Stomach smooth muscle (tissue), 2 donors: ENCODE data around the gene LENG1.

Source experiments
- H3K27ac ChIP-seq: one replicate; pipeline ENCODE4 v1.7.0; 2013; ENCODE audit warnings: mild to moderate bottlenecking, low read length, inconsistent platforms
- H3K27me3 ChIP-seq, 2 donors: one replicate each; pipeline ENCODE4 v1.7.0; 2013; ENCODE audit warnings: low read length in 2 of 2; ENCODE audit not compliant: insufficient read depth in 2 of 2, control insufficient read depth in 1 of 2
- H3K36me3 ChIP-seq, 2 donors: one replicate each; pipeline ENCODE4 v1.7.0; 2013; ENCODE audit warnings: low read length in 2 of 2; ENCODE audit not compliant: control insufficient read depth in 2 of 2, insufficient read depth in 2 of 2
- H3K4me1 ChIP-seq: one replicate; pipeline ENCODE4 v1.7.0; 2013; ENCODE audit warnings: low read length; ENCODE audit not compliant: control insufficient read depth, insufficient read depth
- H3K4me3 ChIP-seq, 2 donors: one replicate each; pipeline ENCODE4 v1.7.0; 2013; ENCODE audit warnings: low read length in 2 of 2
- H3K9ac ChIP-seq, 2 donors: one replicate each; pipeline ENCODE4 v1.7.0; 2013; ENCODE audit warnings: low read length in 2 of 2, mild to moderate bottlenecking in 1 of 2
- H3K9me3 ChIP-seq, 2 donors: one replicate each; pipeline ENCODE4 v1.7.0; 2013; ENCODE audit warnings: low read length in 2 of 2; ENCODE audit not compliant: control insufficient read depth in 2 of 2
- donor health status: healthy.
- donor health status: Pancreatic carcinoma.

The LENG1 gene

DNA sequence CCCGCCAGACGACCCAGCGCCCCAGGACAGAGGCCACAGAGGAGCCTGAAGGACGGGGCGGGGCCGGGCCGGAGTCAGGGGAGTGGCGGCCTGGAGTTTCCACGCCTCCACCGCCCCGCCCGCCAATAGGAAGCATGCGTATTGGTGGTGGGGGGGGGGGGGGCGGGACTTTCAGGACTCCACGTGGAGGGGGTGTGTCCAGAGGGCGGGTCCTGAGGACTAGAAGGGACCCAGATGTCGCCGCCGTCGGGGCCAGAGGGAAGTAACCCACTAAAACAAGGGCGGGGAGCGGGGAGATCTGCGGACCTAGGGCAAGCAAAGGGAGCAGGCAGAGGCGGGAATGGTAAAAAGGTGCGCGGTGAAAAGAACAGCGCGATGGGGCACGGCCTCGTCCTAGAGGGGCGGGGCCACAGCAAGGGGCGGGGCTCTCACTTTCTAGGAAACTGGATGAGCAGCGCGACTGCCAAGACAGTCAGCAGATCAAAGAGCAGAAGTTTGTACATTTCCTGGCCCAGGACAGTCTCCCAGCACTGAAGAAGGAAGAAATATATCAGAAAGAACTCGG lies 2.8 kb upstream of the LENG1 start:
- Histone ChIP-seq H3K9ac (no peak overlapping the region), H3K27ac (no peak overlapping the region), H3K36me3 (peaks cover 0 to 2% of the 10 kb centered on the region in 2 donors), H3K4me3 (peak overlapping the region; percentile 42 to 68), H3K27me3 (peaks cover 9 to 12% of the 10 kb centered on the region in 2 donors), H3K4me1 (peaks cover 35% of the 10 kb centered on the region), H3K9me3 (no peaks in the 10 kb centered on the region)

GRCh38 chr19:54160854-54161253 lies 1.3 kb upstream of the LENG1 start:
- peaks cover 11 to 12% of the 10 kb centered on the region in 2 donors for H3K36me3 ChIP-seq
- H3K27me3 ChIP-seq, result peaks cover 9 to 12% of the 10 kb centered on the region in 2 donors
- H3K4me1 ChIP-seq, result peaks cover 37% of the 10 kb centered on the region
- peak overlapping the region; percentile 81 to 84 for H3K4me3 ChIP-seq
- H3K9me3 ChIP-seq, result no peaks in the 10 kb centered on the region
- H3K27ac ChIP-seq, result peak overlapping the region; percentile 94
- peak overlapping the region; percentile 75 to 90 for H3K9ac ChIP-seq

DNA sequence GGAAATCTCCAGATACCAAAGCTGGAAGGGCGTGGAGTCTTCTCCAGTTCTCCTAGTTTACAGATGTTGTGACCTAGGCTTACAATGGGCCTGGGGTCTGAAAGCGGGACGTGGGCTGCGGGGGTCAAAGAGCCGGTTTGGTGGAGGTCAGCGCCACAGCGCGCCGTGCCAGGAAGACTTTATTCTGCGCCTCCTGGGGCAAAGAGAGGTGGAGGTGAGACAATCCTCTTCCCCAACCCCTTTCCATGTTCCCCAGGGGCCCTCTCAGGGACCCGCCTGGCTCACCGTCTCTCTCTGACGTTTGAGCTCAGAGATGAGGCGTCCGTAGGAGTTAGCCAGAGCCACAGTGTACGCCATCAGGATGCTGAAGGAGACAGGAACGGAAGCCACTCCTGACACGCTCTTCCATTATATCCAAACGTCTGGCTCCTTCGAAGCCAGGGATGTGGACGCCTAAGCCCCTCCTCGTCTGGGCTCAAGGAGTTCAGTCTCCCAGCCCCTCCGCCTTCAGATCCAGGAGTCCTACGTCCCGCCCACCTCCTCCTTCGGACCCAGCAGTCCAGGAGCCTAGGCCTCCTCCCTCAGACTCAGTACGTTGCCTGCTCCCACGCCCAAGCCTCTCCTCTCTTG lies 776 bp upstream of the LENG1 start:
- Histone ChIP-seq H3K36me3 (peaks cover 11 to 13% of the 10 kb centered on the region in 2 donors), H3K4me3 (peak overlapping the region; percentile 81 to 84), H3K4me1 (peaks cover 37% of the 10 kb centered on the region), H3K9ac (peak overlapping the region; percentile 75 to 90), H3K27ac (peak overlapping the region; percentile 94), H3K27me3 (peaks cover 3 to 10% of the 10 kb centered on the region in 2 donors), H3K9me3 (no peaks in the 10 kb centered on the region)

GRCh38 chr19:54158812-54159351 lies 639 bp downstream of the LENG1 start:
- Histone ChIP-seq H3K9me3 (no peaks in the 10 kb centered on the region), H3K36me3 (peaks cover 21 to 26% of the 10 kb centered on the region in 2 donors), H3K4me3 (peak overlapping the region; percentile 94 to 96), H3K4me1 (peaks cover 33% of the 10 kb centered on the region), H3K27ac (peak overlapping the region; percentile 94), H3K9ac (peak overlapping the region; percentile 86 to 94), H3K27me3 (no peaks in the 10 kb centered on the region)

- Histone ChIP-seq H3K9me3 (no peaks in the 10 kb centered on the region), H3K4me3 (no peak overlapping the region), H3K9ac (no peak overlapping the region), H3K4me1 (peaks cover 37% of the 10 kb centered on the region), H3K27ac (no peak overlapping the region), H3K36me3 (peaks cover 36 to 40% of the 10 kb centered on the region in 2 donors), H3K27me3 (no peaks in the 10 kb centered on the region)
Observed at GRCh38 chr19:54156953-54157352, 2.6 kb downstream of the LENG1 start.

GRCh38 chr19:54156490-54156889 lies 3.0 kb downstream of the LENG1 start:
- Histone ChIP-seq H3K27ac (no peak overlapping the region), H3K4me1 (peaks cover 34% of the 10 kb centered on the region), H3K4me3 (no peak overlapping the region), H3K27me3 (no peaks in the 10 kb centered on the region), H3K9ac (no peak overlapping the region), H3K9me3 (no peaks in the 10 kb centered on the region), H3K36me3 (peaks cover 40 to 44% of the 10 kb centered on the region in 2 donors)

DNA sequence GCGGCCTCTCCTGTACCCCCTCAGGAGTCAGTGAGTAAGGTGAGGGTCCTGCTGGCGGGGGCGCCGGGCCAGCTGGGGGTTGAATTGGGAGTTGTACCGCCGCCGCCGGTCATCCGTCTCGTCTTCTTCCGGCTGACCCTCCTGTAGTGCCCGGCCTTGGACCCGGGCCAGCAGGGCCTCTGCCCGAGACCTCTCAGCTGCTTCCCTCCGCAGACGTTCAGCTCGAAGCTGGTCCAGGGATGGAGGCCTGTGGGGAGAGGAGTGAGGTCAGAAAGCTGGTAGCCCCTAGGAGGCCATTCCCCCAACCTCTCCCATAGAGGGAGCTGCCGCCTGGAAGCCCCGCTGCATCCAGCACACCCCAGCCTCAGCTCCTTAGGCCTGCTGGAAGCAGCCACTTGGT lies 3.8 kb downstream of the LENG1 start:
- peaks cover 44% of the 10 kb centered on the region in 2 donors for H3K36me3 ChIP-seq

DNA sequence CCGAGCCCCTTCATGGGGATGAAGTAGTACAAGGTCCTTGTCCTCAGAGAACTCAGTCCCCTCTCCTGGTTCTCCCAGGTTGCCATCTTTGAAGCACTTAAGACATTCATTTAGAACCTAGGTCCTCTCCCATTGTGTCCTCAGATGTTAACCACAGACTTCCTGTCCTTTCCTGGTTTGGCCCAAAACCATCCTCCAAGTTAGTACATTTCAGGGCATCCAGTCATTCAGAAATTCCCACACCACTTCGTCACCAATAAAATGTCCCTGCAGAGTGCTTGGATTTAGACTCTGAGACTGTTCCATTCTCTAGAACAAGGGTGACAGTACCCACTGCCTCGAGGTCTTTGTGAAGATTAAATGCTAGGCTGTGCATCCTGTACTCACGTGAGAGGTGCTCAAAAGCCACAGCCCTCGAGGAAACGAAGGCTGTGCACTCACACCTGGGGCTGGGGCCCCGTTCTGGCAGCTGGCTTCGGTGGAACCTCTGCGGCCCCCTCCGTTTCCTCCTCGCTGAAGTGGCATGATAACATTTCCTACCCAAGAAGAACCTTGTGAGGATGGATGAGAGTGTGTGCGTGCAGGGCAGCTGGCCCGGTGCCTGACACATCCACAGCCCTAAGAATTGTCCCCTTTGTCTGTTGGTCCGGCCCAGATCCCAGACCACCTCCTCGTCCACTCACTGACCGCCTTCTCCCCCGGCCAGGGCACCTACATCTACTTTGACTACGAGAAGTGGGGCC lies 4.7 kb downstream of the LENG1 start:
- H3K36me3 ChIP-seq, result peaks cover 47 to 52% of the 10 kb centered on the region in 2 donors
- H3K27me3 ChIP-seq, result no peaks in the 10 kb centered on the region
- peaks cover 22% of the 10 kb centered on the region for H3K4me1 ChIP-seq
- H3K27ac ChIP-seq, result no peak overlapping the region
- H3K9me3 ChIP-seq, result no peaks in the 10 kb centered on the region
- no peak overlapping the region for H3K9ac ChIP-seq
- no peak overlapping the region for H3K4me3 ChIP-seq

More for the DNA sequence above, 3.8 kb downstream of the LENG1 start:
- Histone ChIP-seq H3K27me3 (no peaks in the 10 kb centered on the region), H3K4me3 (no peak overlapping the region), H3K9me3 (no peaks in the 10 kb centered on the region), H3K9ac (no peak overlapping the region), H3K4me1 (peaks cover 30% of the 10 kb centered on the region), H3K27ac (no peak overlapping the region)

DNA sequence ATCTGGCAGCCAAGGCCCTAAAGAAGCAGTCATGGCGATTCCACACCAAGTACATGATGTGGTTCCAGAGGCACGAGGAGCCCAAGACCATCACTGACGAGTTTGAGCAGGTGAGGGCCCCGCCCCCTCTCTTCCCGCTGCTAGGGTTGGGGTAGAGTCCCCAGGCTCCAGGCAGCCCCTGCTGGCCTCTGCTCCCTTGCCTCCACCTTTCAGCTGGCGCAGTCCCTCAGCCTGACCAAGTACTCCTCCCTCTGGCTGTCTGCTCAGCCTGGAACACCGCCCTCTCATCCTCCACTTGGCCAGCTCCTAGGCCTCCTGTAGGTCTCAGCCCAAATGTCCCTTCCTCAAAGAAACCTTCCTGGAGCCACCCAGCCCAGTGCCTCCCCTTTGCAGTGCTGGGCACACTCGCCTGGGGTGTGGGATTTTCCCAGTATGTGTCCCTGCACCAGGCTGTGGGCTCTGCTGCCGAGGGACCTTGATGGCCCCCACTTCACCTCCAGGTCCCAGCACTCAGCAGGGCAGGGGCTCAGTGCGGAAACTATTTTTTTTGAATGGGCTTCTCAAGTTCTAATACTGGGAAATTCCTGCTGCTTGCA lies 5.7 kb downstream of the LENG1 start:
- peak overlapping the region; percentile 6 for H3K27ac ChIP-seq
- H3K36me3 ChIP-seq, result peaks cover 55 to 62% of the 10 kb centered on the region in 2 donors
- no peak overlapping the region for H3K9ac ChIP-seq
- H3K4me3 ChIP-seq, result no peak overlapping the region
- no peaks in the 10 kb centered on the region for H3K9me3 ChIP-seq
- no peaks in the 10 kb centered on the region for H3K27me3 ChIP-seq
- H3K4me1 ChIP-seq, result peaks cover 17% of the 10 kb centered on the region

GRCh38 chr19:54152878-54153524 lies 6.5 kb downstream of the LENG1 start:
- Histone ChIP-seq H3K9me3 (no peaks in the 10 kb centered on the region), H3K27ac (peak overlapping the region; percentile 6), H3K36me3 (peaks cover 56 to 61% of the 10 kb centered on the region in 2 donors), H3K27me3 (no peaks in the 10 kb centered on the region), H3K4me1 (peaks cover 11% of the 10 kb centered on the region), H3K4me3 (no peak overlapping the region), H3K9ac (no peak overlapping the region)
